BJ (cell line): ENCODE measurements around the gene SETDB2. TPM values are rescaled to one million over a fixed set of nuclear protein-coding genes. Genes with fewer than 3 reads are reported as not detected.

Experiments
- CTCF ChIA-PET: fragments of 350-600 bp; formaldehyde crosslinking; extraction: SDS; loops from one replicate; lab custom pipeline; 2021; ENCODE audit warnings: antibody characterized with exemption, inconsistent platforms; lab: Yijun Ruan, JAX
- POLR2A ChIA-PET: fragments of 300-600 bp; sonication (Branson Sonifier 250); formaldehyde crosslinking; extraction: SDS; loops from one replicate; lab custom pipeline; 2021; ENCODE audit warnings: antibody characterized with exemption; lab: Charles Lee
- DNase-seq: peaks from one replicate; pipeline ENCODE4 v3.0.0-alpha.2; 2011; ENCODE audit warnings: low read depth
- H3K27me3 ChIP-seq: 2 replicates; pipeline ENCODE4 v1.6.0; 2011; ENCODE audit warnings: low read length; ENCODE audit not compliant: control insufficient read depth, insufficient read depth
- H3K36me3 ChIP-seq: 2 replicates; pipeline ENCODE4 v1.5.1; 2011; ENCODE audit warnings: low read length; ENCODE audit not compliant: control insufficient read depth, insufficient read depth
- H3K4me3 ChIP-seq: 2 replicates; pipeline ENCODE4 v1.5.1; 2011; ENCODE audit warnings: low read depth, mild to moderate bottlenecking, control low read depth, low read length
- polyA plus RNA-seq: library from polyadenylated mRNA; depleted of rRNA; stranded (reverse); fragments of >200 nt; gene quantifications from 2 replicates; pipeline ENCODE4 v1.2.3, GENCODE V29; 2011
- TF ChIP-seq, protein P1 (sequence below): IDR thresholded peaks from 2 replicates; pipeline ENCODE4 v1.5.1; 2011; ENCODE audit warnings: low read depth, mild to moderate bottlenecking, control low read depth, inconsistent platforms, low read length, moderate library complexity; ENCODE audit not compliant: insufficient read depth

Gene SETDB2
- polyA plus RNA-seq, 1 experiment: 2.3 TPM

DNA sequence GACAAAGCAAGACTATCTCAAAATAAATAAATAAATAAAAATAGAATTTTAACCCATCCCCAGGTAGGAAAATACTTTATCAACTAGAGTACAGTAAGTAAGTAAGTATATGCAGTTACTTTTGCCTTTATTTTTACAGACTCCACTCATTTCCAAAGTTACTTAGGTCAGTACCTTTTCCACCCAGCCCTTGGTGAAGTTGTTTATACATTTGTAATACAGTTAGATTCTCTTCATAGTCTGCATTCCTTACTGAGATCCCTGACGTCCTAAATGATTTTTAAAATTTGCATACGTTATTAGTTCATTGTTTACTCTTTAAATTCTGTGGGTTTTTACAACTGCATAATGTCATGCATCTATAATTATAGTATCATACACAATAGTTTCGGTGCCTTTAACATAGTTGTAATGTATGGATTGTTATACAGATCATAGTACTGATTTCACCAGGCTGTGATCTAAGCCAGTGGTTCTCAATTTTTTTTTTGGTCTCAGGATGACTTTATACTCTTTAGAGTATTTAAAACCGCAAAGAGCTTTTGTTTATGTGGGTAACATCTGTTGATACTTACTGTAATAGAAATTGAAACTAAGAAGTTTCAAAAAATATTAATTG lies 10.4 kb downstream of the SETDB2 start:
- H3K27me3 ChIP-seq: no peaks in the 10 kb centered on the region
- TF ChIP-seq, protein P1, sequence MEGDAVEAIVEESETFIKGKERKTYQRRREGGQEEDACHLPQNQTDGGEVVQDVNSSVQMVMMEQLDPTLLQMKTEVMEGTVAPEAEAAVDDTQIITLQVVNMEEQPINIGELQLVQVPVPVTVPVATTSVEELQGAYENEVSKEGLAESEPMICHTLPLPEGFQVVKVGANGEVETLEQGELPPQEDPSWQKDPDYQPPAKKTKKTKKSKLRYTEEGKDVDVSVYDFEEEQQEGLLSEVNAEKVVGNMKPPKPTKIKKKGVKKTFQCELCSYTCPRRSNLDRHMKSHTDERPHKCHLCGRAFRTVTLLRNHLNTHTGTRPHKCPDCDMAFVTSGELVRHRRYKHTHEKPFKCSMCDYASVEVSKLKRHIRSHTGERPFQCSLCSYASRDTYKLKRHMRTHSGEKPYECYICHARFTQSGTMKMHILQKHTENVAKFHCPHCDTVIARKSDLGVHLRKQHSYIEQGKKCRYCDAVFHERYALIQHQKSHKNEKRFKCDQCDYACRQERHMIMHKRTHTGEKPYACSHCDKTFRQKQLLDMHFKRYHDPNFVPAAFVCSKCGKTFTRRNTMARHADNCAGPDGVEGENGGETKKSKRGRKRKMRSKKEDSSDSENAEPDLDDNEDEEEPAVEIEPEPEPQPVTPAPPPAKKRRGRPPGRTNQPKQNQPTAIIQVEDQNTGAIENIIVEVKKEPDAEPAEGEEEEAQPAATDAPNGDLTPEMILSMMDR: no peak
- ChIA-PET CTCF (no interaction called here), POLR2A (no interaction called here)
- H3K4me3 ChIP-seq: peak overlapping the region; percentile 13
- no peaks in the 10 kb centered on the region for H3K36me3 ChIP-seq
- peak; percentile 48 for DNase-seq

GRCh38 chr13:49455007-49455398 lies 10.9 kb downstream of the SETDB2 start:
- ChIA-PET POLR2A (no interaction called here), CTCF (no interaction called here)
- no peaks in the 10 kb centered on the region for H3K36me3 ChIP-seq
- TF ChIP-seq, protein P1: no peak
- no peak overlapping the region for H3K4me3 ChIP-seq
- H3K27me3 ChIP-seq: no peaks in the 10 kb centered on the region
- no peak for DNase-seq

GRCh38 chr13:49456156-49456555 lies 12.1 kb downstream of the SETDB2 start:
- DNase-seq: no peak
- POLR2A ChIA-PET: no interaction called here
- TF ChIP-seq, protein P1: no peak

GRCh38 chr13:49457221-49457620 lies 13.1 kb downstream of the SETDB2 start:
- ChIA-PET POLR2A (interaction anchor here (0.7 kb wide), 1 partner anchor 1996 kb away, joined by 12 read pairs; no protein-coding TSS in a partner anchor), CTCF (no interaction called here)
- TF ChIP-seq, protein P1: no peak
- H3K36me3 ChIP-seq: peaks cover 3% of the 10 kb centered on the region
- DNase-seq: no peak
- no peaks in the 10 kb centered on the region for H3K27me3 ChIP-seq
- H3K4me3 ChIP-seq: no peak overlapping the region

More at GRCh38 chr13:49456156-49456555, 12.1 kb downstream of the SETDB2 start:
- no peaks in the 10 kb centered on the region for H3K36me3 ChIP-seq
- CTCF ChIA-PET: no interaction called here
- H3K27me3 ChIP-seq: no peaks in the 10 kb centered on the region
- H3K4me3 ChIP-seq: no peak overlapping the region

DNA sequence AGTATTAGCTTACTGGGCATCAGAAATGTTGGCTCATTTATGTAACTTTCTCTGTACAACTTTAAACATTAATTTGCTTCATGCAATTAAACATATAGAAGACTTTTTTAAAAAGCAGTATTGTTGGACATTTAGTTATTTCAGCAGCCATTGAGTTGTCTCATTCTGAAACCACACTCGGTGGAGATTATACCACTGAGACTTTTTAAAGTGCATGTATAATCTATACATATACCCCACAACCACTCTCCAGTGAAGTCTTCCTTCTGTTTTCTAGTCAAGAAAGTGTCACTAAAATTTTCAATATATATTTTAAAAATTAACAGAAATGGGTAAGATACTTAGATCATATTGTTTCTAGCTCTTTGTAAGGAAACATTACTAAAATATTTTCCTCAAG lies 15.5 kb downstream of the SETDB2 start:
- TF ChIP-seq, protein P1: no peak
- CTCF ChIA-PET: no interaction called here
- POLR2A ChIA-PET: no interaction called here
- no peak for DNase-seq
- H3K4me3 ChIP-seq: no peak overlapping the region
- H3K36me3 ChIP-seq: peaks cover 6% of the 10 kb centered on the region
- H3K27me3 ChIP-seq: no peaks in the 10 kb centered on the region
